Non-pigmented ciliary epithelial cell (primary cell): ENCODE results near the gene DUSP22.

Experiments used
- DNase-seq: peaks from one replicate; pipeline ENCODE4 v3.0.0-alpha.2; 2010; ENCODE audit warnings: low read depth

DUSP22 gene

DNA sequence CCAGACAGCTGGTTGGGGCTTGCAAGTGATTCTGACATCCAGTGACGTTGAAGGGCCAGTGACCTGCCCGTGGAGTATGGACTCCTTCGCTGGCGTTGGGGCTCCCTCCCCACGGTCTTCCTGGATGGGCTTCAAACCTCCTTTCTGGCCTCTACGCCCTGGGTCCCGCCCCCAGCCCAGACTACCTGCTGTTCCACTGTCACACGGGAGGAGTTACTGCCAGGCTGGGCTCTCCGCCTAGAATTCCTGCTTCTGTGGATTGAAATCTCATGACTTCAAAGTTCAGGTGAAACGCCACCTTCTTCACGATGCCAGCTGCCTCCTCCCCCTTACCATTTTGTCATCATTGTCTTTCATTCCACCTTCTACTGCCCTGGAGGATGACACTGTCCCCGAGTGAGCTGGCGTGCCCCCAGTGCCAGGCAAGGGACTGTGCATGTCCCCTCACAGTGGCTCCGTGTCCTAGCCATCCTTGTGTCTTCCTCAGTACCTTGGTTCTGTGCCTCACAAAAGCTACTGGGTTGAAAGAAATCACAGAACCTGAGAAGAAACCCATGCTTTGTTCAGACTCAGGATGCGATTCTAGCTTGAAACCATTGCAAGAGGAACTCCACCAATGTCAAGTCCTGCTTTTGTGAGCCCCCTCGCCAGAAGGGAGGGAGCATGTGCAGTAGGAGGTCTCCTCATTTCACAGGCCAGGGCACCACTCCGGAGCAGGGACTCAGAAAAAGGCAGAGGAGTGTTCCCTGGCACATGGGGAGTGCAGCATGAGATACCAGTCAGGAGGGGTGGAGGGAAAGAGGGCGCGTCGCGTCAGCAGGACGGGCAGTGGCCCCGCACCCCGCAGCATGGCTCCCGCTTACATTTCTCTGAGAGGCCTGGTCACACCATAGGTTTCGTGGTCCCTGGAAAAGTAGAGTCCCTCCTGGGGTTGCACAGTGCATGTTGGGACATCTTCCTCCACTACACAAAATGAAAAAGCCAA, 88.2 kb downstream of the DUSP22 start:
- DNase-seq = no peak

DNA sequence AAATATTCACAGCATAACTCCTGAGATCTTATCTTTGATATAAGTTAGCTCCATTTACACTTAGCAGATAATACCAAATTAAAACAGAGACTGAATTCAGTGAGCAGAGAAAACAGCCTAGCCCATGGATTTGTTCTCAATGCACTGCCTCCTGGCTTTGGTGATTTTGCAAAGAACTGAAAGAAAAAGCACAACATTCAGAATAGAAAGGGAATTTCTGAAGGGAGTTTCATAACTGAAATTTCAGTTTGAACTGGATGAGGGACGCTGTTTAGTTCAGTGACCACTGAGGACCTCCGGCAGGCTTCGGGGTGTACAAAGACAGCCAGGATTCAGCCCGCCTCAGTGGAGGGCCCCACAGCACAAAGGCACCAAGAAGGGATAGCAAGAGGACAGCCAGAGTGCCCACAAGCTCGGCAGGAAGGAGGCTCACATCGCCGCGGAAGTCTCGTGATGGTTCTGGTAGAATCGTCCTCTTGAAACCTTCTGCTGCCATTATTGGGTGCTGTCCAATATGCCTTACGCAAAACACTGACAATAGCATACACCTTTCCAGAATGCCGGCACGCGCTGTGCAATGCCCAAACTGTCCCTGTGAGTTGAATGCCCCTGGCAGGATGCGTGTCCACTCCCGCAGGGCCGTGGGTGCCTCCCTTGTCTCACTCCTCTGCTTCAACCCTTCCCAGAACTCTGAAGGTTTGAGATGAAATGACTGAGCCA, 89.6 kb downstream of the DUSP22 start:
- DNase-seq = no peak

DNA sequence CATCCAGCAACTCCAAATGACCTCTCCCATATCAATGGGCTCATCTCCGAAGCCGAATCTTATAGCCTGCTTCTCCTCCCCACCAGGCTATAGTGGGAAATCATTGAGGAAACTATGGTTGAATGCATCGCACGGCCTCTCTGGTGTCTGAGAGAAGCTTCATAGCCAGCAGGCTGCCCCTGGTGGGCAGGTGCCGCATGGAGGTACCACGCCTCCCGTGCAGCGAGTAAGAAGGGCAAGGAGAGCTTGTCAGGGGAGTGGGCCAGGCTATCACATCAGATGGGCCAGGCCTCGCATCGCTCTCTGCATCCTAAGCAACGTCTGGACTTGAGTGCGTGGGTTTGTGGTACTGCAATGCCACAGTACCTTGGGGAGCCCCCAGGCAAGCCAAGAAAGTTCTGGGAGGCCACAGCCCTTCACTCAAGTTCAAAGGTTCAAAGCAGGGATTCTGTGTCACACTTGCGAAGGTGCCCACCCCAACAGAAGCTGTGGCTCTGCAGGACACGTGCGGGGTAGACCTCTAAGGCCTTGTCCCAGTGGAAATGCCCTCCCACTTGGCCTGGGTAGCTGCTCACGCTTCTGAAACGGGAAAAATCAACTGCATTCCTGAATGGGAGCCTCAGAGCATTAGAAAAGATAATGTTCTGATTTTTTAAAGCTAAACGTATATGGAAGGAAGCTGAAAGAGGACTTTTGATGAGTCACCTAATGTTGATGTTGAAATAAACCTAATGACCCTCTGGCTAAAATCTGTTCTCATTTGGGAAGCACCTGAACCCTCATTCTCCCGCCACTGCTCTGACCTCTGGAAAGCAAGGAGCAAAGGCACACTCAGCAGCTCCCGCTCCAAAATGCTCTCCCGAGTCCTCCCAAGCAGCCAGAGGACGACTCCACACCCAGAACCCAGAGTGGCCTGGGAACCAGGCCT, 90.9 kb downstream of the DUSP22 start:
- DNase-seq = no peak

DNA sequence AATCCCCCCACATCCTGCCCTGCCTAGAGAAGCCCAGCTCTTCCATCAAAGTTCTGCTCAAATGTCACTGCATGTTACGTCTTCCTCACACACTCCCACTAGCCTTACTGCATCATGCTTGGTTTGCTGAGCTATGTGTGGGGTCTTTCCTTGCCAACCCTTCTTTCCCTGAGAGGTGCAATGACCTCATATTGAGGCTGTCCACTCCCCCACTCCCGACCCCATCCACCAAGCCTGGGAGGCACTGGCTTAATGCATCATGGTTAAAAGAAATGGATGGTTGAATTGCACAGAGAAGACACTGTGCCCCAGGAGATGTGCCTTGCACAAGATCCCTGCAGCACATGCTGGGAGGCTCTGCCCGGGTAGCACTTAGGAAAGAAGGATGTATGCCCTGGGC, 91.6 kb downstream of the DUSP22 start:
- no peak for DNase-seq

DNA sequence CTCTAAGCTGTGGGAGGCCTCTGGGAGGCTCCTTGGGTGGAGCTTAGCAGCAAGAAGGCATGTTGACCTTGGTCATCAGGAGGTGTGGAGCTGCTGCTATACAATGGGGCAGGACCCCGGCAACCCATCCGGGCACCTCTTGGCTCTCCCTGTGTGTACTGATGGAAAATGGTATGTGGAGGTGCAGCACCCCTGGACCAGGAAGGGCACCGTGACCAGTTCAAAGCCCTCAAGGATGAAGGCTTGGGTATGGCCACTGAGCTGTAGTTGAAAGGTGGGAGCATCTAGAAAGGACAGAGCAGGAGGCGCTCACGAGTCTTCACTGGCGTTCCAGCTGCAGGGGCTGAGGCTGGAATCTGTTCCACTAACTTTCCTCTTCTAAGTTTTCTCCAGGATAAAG, 92.6 kb downstream of the DUSP22 start:
- no peak for DNase-seq

DNA sequence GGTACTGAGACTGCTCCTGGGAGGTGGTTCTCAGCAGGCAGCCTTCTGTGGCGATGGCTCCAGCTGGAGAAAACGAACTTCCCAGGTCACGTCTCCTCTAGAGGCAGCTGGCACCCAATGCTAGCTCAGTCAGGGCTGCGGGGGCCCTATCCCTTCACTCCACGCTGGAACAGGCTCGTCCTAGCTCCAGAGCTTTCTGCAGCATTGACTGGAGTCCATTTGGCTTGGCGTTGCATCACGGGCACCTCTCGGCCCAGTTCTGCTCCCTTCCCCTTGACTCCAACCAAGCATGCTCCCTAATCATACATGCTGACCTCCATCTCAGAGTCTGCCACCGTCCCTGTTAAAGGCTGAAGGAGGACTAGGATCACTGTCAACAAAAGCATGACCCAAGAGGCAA, 93.3 kb downstream of the DUSP22 start:
- DNase-seq = no peak

DNA sequence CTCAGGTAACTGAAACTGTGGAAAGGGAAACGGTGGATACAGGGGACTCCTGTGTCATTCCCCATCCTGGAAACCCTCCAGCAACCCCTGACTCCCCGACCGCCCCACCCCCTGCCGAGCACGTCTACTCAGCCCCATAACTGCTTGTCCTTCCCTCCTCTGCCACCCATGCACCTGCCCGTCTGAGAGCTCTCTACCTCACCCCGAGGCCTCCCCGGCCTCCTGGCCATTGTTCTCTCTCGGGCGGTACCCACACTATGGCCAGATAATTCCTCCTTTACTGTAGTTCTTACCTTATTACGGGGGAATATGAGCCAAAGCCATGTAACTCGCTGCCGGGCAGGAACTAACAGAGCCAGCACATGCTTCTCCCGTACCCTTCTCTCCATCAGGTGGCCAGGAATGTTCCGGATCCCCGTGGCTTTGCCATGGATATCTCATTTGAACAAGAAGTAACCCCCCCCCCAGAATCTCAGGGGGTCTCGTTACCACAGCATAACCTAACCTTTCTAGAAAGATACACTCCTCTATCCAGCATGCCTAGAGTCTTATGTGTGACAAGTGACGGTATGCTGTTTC, 94.5 kb downstream of the DUSP22 start:
- no peak for DNase-seq

DNA sequence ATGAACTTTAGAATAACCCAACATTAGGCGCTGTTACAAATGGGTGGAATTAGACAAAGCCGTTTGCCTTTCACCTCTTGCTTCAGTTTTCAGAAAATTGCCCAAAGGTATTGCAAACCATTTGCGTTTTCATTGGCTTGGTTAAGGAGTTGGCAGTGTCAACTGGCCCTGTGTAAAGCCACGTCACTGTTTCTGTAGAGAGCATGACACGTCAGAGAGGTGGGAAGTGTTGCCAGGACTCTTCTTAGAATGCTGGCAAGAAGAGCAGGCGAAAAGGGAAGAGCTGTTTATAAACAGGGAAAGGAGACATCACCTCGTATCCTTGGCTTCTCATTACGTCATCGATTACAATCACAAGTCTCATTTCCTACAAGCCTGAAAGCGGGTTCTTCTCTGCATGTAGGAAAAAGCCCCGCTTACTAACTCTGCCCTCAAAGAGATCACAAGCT, 95.0 kb downstream of the DUSP22 start:
- DNase-seq = no peak

DNA sequence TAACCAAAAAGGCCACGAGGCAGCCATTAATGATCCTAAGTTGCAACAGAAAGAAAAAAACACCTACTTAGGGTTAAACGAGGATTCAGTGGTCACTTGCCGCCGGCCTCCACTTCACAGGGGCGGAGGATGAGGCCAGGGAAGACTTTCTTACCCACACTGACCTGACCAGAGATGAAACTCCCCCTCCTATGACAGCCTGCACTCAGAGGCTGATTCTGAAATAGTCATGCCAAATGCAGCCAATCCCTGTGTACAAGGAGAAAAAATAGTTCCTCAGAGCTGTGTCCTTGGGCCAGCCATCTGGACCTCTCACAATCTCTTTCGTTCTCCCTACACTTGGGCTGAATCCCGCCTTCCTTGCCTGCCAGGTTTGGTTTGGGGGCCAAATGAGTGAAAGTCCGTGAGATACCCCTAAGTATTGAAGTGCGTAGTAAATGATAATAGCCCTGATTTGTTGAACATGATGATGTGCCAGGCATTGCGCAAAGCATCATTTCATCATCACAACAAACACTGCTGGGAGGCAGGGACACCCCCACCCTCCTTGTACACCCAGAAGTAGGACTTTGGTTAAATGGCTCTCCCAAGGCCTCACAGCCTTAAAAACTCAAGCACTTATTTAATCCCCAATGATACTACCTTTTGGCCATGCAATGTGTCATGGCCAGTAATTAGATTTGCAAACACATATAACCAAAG, 96.1 kb downstream of the DUSP22 start:
- DNase-seq = no peak

DNA sequence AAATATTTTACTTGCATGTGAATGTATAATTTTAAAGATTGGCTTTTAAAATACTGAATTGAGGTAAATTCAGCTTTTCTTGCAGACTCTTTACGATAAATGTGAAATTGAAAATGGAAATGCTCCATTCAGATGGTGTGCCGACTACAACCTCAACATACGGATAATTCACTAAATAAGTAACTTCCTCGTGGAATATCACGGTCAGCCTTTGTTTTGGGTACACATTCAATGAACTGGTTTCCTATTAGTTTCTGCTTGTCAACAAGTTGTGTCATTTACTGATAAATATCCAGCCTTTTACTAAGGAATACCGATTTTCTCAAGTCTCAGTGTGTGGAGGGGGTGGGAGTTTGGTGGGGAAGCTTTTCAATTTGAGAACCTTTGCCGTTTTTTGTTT, 96.9 kb downstream of the DUSP22 start:
- no peak for DNase-seq

DNA sequence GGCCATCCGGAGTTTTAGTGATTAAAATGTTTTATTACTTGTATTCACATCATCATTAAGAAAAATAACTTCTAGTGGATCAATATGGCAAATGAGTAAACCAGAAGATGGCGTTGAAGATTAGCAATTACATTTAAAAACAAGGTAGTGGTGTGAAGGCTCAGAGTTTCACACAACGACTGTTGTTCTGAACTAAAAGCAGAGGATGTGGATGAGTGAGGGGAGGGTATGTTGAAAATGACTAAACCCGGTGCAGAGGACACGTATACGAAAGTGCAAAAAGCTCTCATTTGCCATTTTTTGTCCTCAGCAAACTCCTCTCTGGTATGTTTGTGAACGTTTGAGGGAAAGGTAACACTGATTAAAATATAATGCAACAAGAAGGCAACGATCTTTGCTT, 97.3 kb downstream of the DUSP22 start:
- DNase-seq = no peak

DNA sequence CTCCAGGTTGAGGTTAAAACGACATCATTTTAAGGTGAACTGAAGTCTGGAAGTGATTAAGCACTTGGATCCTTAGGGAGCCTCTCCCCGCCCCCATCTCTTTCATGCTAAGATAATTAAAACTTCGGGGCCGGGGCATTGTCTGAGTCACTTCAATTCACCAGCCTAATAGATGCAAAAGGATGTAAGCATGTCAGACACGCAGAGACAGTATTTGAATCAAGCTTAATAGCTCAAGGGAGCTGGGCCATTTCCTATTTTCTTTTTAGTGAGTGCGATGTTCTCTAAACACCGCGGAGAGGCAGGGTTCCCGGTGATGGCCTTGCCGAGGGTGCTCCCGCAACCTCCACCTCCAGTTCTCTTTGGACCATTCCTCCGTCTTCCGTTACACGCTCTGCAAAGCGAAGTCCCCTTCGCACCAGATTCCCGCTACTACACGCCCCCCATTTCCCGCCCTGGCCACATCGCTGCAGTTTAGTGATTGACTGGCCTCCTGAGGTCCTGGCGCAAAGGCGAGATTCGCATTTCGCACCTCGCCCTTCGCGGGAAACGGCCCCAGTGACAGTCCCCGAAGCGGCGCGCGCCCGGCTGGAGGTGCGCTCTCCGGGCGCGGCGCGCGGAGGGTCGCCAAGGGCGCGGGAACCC, 98.7 kb downstream of the DUSP22 start:
- DNase-seq = no peak

DNA sequence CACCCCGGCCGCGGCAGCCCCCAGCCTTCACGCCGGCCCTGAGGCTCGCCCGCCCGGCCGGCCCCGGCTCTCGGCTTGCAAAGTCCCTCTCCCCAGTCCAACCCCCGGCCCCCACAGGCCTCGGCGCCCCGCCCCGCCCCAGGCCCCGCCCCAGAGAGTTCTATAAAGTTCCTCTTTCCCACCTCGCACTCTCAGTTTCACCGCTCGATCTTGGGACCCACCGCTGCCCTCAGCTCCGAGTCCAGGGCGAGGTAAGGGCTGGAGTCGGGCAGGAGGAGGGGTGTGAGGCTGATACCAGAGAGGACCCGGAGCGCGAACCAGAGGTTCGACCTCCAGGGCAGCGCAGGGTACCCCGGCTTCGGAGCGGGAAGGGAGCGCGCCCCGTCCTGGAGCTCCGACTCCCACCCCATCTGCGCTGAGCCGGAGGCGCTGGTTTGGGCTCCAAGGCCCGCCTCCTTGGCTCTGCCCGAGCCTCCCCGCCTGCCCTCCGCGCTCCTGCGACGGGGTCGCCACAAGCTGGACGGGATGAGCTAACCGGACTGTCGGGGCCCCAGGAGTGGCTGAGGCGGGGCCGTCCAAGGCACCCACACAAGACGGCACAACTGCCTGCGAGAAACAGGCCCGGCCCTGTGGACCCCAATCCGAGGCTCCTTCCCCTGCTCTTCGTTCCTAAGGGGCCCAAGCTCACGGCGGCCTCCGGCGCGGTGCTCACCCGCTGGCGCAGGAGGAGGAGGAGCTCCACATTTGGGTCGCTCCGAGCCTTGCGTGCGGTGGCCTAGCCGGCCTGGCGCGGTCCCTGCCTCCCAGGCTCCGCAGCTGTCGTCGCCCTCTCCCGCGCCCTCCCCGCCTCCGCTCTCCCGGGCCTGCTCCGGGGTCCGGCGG, 99.5 kb downstream of the DUSP22 start, which contains the start of gene IRF4:
TSS of gene IRF4 (plus strand) at position 194 of the 882 bp plus-strand sequence. CDS start 1,401 bp downstream, outside the sequence.
- no peak for DNase-seq

DNA sequence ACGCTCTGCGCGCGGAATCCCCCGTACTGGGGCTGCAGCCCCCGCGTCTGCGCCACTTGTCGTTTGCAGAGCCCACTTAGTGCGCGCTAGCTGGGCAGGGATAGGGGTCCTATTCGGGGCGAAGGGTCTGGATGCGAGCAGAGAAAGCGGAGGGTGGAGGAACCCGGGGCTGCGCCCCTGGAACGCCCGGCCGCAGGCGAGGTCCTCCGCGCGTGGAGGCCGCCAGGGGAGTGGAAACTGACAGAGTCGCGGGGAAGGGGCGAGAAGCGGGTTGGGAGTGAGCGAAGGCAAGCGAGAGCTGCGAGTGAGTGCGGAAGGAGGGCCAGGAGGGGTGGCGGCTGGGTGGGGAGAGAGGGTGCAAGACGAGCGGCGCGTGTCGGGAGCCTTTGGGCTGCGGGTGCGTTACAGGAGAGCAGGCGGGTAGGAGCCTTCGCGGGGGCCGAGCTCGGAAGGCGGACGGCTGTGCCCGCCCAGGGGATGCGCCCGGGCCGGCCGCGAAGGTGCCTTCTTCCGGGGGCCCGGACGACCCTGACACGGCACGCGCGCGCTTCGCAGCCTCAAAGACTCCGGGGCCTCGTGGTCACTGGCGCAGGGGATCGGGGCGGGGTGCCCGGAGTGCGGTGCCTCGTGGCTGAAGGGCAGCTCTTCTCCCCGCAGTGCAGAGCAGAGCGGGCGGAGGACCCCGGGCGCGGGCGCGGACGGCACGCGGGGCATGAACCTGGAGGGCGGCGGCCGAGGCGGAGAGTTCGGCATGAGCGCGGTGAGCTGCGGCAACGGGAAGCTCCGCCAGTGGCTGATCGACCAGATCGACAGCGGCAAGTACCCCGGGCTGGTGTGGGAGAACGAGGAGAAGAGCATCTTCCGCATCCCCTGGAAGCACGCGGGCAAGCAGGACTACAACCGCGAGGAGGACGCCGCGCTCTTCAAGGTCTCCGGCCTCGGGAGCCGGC, 100.4 kb downstream of the DUSP22 start:
- no peak for DNase-seq

DNA sequence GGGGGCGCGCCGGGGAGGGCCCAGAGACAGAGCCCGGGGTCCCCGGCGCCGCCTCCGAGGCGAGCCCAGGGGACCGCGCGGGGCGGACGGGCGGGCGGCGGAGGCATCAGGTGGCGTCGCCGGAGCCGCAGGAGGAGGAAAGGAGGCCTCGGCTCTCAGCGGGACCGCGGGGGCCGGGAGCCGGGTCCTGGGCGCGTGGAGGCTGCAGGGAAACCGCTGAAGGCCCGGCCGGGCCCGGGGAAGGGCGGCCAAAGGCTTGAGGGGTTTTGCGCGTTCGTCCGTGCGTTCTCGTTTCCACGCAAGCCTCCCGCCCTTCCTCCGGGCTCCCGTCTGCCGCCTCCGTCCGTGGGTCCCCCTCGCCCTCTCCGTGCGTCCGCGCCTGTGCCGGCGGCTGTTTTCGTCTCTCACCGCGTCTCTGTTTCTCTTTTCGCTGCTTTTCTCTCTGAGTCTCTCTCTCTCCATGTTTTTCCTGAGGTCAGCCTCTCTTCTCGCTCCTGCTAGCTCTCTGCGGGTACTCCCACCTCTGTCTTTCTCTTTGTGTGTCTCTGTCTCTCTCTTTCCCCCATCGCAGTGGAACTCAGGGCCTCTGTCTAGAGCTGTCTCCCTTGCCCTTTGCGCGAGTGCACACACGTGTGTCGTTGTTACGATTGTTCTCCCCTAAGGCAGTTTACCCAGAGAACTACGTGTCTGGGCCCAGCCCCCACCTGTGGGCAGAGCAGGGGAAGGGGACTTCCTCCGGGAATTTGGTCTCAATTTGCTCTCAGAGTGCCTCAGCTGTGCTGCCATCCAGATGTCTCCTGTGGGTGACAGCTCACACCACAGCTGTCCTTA, 101.3 kb downstream of the DUSP22 start:
- DNase-seq = no peak

DNA sequence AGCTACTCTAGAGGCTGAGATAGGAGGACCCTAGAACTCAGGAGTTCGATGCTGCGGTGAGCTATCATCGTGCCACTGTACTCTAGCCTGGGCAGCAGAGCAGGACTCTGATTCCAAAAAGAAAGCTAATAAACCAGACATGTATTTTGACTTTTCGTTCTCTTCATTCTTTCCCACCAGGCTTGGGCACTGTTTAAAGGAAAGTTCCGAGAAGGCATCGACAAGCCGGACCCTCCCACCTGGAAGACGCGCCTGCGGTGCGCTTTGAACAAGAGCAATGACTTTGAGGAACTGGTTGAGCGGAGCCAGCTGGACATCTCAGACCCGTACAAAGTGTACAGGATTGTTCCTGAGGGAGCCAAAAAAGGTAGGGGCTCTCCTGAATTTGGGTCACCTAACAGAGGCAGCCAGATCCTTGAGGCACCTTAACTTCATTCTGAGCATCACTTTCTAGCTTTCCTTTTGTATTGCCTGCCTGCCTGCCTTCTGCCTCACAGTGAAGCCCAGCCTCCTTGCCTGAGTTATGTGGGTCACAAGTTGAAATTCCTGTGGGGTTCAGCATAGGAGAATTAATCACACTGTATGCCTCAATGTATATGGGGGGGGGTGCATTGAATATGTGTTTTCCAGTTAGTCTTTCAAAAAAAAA, 102.5 kb downstream of the DUSP22 start:
- DNase-seq = no peak
